Nephron progenitor cell (in vitro differentiated cells): Measurements from ENCODE around the gene SH3TC2.

Experiments used
- DNase-seq: peaks from one replicate; pipeline ENCODE4 v3.0.0; 2021
- H3K27ac Mint-ChIP-seq: 2 replicates; pipeline ENCODE4 v1.8.0; 2021; ENCODE audit warnings: mild to moderate bottlenecking, moderate library complexity, mixed read lengths
- H3K27me3 Mint-ChIP-seq: 2 replicates; pipeline ENCODE4 v1.8.0; 2021; ENCODE audit warnings: mild to moderate bottlenecking, low read depth, mixed read lengths; ENCODE audit not compliant: poor library complexity
- H3K36me3 Mint-ChIP-seq: 2 replicates; pipeline ENCODE4 v1.8.0; 2021; ENCODE audit warnings: low read depth, mixed read lengths
- H3K4me1 Mint-ChIP-seq: 2 replicates; pipeline ENCODE4 v1.8.0; 2021; ENCODE audit warnings: mixed read lengths
- H3K4me3 Mint-ChIP-seq: 2 replicates; pipeline ENCODE4 v1.8.0; 2021; ENCODE audit warnings: mild to moderate bottlenecking, moderate library complexity, mixed read lengths
- H3K9me3 Mint-ChIP-seq: 2 replicates; pipeline ENCODE4 v1.8.0; 2021; ENCODE audit warnings: mild to moderate bottlenecking, moderate library complexity, mixed read lengths
- CTCF ChIP-seq: fragments of 200-600 bp; sonication (generic); IDR thresholded peaks from 2 replicates; pipeline ENCODE4 v1.5.0; 2021; ENCODE audit warnings: antibody characterized with exemption

Gene SH3TC2

GRCh38 chr5:148976569-148977381 is 86.1 kb downstream of the SH3TC2 start:
- H3K27me3 Mint-ChIP-seq: peaks cover 12% of the 10 kb centered on the region
- TF ChIP-seq CTCF: no peak
- peaks cover 8% of the 10 kb centered on the region for H3K4me1 Mint-ChIP-seq
- H3K27ac Mint-ChIP-seq: no peak overlapping the region
- no peak overlapping the region for H3K4me3 Mint-ChIP-seq
- no peaks in the 10 kb centered on the region for H3K9me3 Mint-ChIP-seq
- DNase-seq: no peak
- H3K36me3 Mint-ChIP-seq: no peaks in the 10 kb centered on the region

- Mint-ChIP-seq H3K4me3 (no peak overlapping the region), H3K9me3 (no peaks in the 10 kb centered on the region), H3K4me1 (peaks cover 8% of the 10 kb centered on the region), H3K36me3 (no peaks in the 10 kb centered on the region), H3K27me3 (peaks cover 17% of the 10 kb centered on the region), H3K27ac (no peak overlapping the region)
- no peak for DNase-seq
- no peak for TF ChIP-seq CTCF
These were observed 88.1 kb downstream of the SH3TC2 start for GRCh38 chr5:148974642-148975327.

GRCh38 chr5:148973455-148973854 is 89.4 kb downstream of the SH3TC2 start:
- TF ChIP-seq CTCF: no peak
- H3K4me3 Mint-ChIP-seq: no peak overlapping the region
- no peaks in the 10 kb centered on the region for H3K36me3 Mint-ChIP-seq
- no peak overlapping the region for H3K27ac Mint-ChIP-seq
- H3K4me1 Mint-ChIP-seq: peaks cover 4% of the 10 kb centered on the region
- peaks cover 13% of the 10 kb centered on the region for H3K27me3 Mint-ChIP-seq
- no peak for DNase-seq
- no peaks in the 10 kb centered on the region for H3K9me3 Mint-ChIP-seq

- DNase-seq: no peak
- no peak overlapping the region for H3K4me3 Mint-ChIP-seq
- H3K9me3 Mint-ChIP-seq: no peaks in the 10 kb centered on the region
- TF ChIP-seq CTCF: no peak
- peaks cover 15% of the 10 kb centered on the region for H3K27me3 Mint-ChIP-seq
- no peaks in the 10 kb centered on the region for H3K4me1 Mint-ChIP-seq
- no peaks in the 10 kb centered on the region for H3K36me3 Mint-ChIP-seq
- no peak overlapping the region for H3K27ac Mint-ChIP-seq
These were observed 89.9 kb downstream of the SH3TC2 start for GRCh38 chr5:148972974-148973374.

- Mint-ChIP-seq H3K4me3 (no peak overlapping the region), H3K9me3 (no peaks in the 10 kb centered on the region), H3K27ac (no peak overlapping the region)
These were observed 90.5 kb downstream of the SH3TC2 start for GRCh38 chr5:148972396-148972795.

More at GRCh38 chr5:148972396-148972795, 90.5 kb downstream of the SH3TC2 start:
- H3K4me1 Mint-ChIP-seq: no peaks in the 10 kb centered on the region
- DNase-seq: no peak
- TF ChIP-seq CTCF: no peak
- H3K36me3 Mint-ChIP-seq: no peaks in the 10 kb centered on the region
- peaks cover 15% of the 10 kb centered on the region for H3K27me3 Mint-ChIP-seq
